Ovary (tissue), 9 donors: Measurements from ENCODE around the gene CARMIL1. TPM values are rescaled to one million over a fixed set of nuclear protein-coding genes. Genes with fewer than 3 reads are reported as not detected.

Experiments used
- DNase-seq, 5 donors: peaks; one replicate each; pipeline ENCODE4 v3.0.0-alpha.2; 2019 to 2020
- H3K27ac ChIP-seq, 2 donors: fragments of 200-600 bp; one replicate each; pipeline versions ENCODE4 v1.5.1 to v1.8.0; 2019 to 2022
- H3K27me3 ChIP-seq: fragments of 200-600 bp; one replicate; pipeline ENCODE4 v1.8.0; 2022
- H3K36me3 ChIP-seq: fragments of 200-600 bp; sonication (generic); one replicate; pipeline ENCODE4 v1.5.1; 2019
- H3K4me1 ChIP-seq: one replicate; pipeline ENCODE4 v1.8.1; 2013; ENCODE audit warnings: mild to moderate bottlenecking, moderate library complexity; ENCODE audit not compliant: insufficient read depth
- H3K4me3 ChIP-seq: fragments of 200-600 bp; sonication (generic); one replicate; pipeline ENCODE4 v1.5.1; 2017
- H3K9me3 ChIP-seq, 2 donors: fragments of 200-600 bp in 1 of 2; sonication (generic) in 1 of 2; one replicate each; pipeline versions ENCODE4 v1.5.1 to v1.8.1; 2013 to 2019; ENCODE audit warnings: mild to moderate bottlenecking in 1 of 2, moderate library complexity in 1 of 2
- EP300 ChIP-seq: sonication (generic); formaldehyde crosslinking; IDR thresholded peaks from one replicate; pipeline ENCODE4 v1.6.1; 2017; ENCODE audit warnings: antibody characterized with exemption
- POLR2A ChIP-seq: fragments of 450-650 bp; IDR thresholded peaks from one replicate; pipeline ENCODE4 v1.6.1; 2017; ENCODE audit warnings: antibody characterized with exemption, mild to moderate bottlenecking, moderate library complexity
- WGBS, 3 donors: extraction: QIAGEN DNeasy Blood & Tissue Kit in 1 of 3; methylation state at CpG; one replicate each; pipeline versions ENCODE4 v1.1.5 to v1.1.7; 2013 to 2017; 5-methylcytosine and 5-hydroxymethylcytosine counted together
- intact Hi-C, 4 donors: fragments of 100-400 bp; cut with DNase I; formaldehyde crosslinking; loops; one replicate each; pipeline versions ENCODE4 v1.11.0 to v1.15.1; 2022 to 2023
- polyA plus RNA-seq, 2 donors: library from polyadenylated mRNA; stranded (reverse); fragments of 200-250 nt in 1 of 2; fragments of 350-450 nt in 1 of 2; fragmentation: Illumina TruSeq in 1 of 2; extraction: RNeasy Lipid Tissue Mini Kit (QIAGEN cat#74804) in 1 of 2; gene quantifications; one replicate each; pipeline ENCODE4 v1.2.3, GENCODE V29; 2013 to 2014
- total RNA-seq, 7 donors: library from RNA; depleted of rRNA in 2 of 7; stranded (reverse); fragments of >200 nt in 2 of 7; fragmentation: NEBNext Ultra II Directional in 3 of 7; extraction: Animal tissue kit (Norgen Biotek cat#: 25700) in 3 of 7; gene quantifications; one replicate each; pipeline versions ENCODE4 v1.1.0 to v1.2.4, GENCODE V29; 2016 to 2023
- TF ChIP-seq, protein P1 (sequence below), 3 donors: fragments of 450-650 bp in 2 of 3; fragments of 200-600 bp in 1 of 3; IDR thresholded peaks; one replicate each; pipeline versions ENCODE4 v1.5.1 to v1.8.0; 2016 to 2022; ENCODE audit warnings: antibody characterized with exemption in 3 of 3, mild to moderate bottlenecking in 1 of 3
- donor health status: DM: no; HTN: no; CAD: no; lungs with moderate emphysema.
- donor health status: DM: no; HTN: no; CAD: no.
- donor health status: Bipolar disorder and iron deficiency.
- donor health status: DM: yes; HTN: yes; CAD: no.
- donor health status: DM: no; HTN: no; CAD: no.
- donor health status: DM: yes; HTN: yes; CAD: no.

The CARMIL1 gene
- total and polyA plus RNA-seq, 9 donors, result 6.4 to 25.6 (median 16.8) TPM

DNA sequence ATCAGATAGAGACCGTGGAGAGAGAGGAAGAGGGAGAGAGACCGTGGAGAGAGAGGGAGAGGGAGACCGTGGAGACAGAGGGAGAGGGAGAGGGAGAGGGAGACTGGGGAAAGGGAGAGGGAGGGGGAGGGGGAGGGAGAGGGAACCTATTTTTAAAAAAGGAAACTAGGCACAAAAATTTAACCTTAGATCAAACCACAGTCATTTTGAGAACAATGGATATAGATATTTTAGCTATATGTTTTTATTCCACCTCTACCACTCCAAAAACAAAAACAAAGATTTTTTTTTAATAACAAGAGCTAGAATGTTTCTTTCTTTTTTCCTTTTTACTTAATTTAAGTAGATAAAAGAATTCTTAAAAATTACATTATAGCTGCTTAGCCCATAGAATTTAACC is 307.8 kb downstream of the CARMIL1 start:
- Histone ChIP-seq H3K4me3 (no peak overlapping the region), H3K36me3 (no peaks in the 10 kb centered on the region), H3K27me3 (no peaks in the 10 kb centered on the region), H3K9me3 (no peaks in the 10 kb centered on the region), H3K27ac (no peak overlapping the region), H3K4me1 (peaks cover 3% of the 10 kb centered on the region)
- intact Hi-C loops, result no loop called here
- WGBS, 3 donors, result 83 to 90% (median 85%) methylated on average over 3 of the region's 3 CpGs
- no peak for DNase-seq
- TF ChIP-seq, protein P1, sequence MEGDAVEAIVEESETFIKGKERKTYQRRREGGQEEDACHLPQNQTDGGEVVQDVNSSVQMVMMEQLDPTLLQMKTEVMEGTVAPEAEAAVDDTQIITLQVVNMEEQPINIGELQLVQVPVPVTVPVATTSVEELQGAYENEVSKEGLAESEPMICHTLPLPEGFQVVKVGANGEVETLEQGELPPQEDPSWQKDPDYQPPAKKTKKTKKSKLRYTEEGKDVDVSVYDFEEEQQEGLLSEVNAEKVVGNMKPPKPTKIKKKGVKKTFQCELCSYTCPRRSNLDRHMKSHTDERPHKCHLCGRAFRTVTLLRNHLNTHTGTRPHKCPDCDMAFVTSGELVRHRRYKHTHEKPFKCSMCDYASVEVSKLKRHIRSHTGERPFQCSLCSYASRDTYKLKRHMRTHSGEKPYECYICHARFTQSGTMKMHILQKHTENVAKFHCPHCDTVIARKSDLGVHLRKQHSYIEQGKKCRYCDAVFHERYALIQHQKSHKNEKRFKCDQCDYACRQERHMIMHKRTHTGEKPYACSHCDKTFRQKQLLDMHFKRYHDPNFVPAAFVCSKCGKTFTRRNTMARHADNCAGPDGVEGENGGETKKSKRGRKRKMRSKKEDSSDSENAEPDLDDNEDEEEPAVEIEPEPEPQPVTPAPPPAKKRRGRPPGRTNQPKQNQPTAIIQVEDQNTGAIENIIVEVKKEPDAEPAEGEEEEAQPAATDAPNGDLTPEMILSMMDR (IDR thresholded peaks at IDR 0.05), result no peak
- TF ChIP-seq POLR2A (no peak), EP300 (no peak)

DNA sequence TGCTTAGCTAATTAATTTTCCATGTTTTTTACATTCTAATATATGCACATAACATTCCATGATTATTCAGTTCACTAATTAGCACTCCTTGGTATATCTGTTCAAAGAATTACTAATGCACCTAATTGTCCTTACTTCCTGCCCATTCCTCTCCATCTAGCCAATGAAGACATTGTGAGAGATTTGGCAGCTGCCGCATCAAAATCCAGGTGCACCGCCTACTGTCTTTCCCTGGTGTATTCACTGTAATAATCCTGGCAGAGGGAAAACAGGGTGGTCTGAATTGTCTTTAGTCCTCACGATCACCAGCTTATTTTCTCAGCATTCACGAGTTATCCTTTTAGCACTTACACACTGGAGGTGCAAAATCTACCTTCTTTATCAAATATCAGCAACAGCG is 311.8 kb downstream of the CARMIL1 start:
- Histone ChIP-seq H3K4me3 (no peak overlapping the region), H3K27me3 (no peaks in the 10 kb centered on the region), H3K4me1 (peaks cover 3% of the 10 kb centered on the region), H3K36me3 (no peaks in the 10 kb centered on the region), H3K9me3 (no peaks in the 10 kb centered on the region), H3K27ac (no peak overlapping the region)
- WGBS, 3 donors, result 40 to 67% (median 43%) methylated on average over 5 of the region's 5 CpGs
- intact Hi-C loops, result no loop called here
- DNase-seq, result no peak
- TF ChIP-seq, protein P1 (IDR thresholded peaks at IDR 0.05), result no peak
- TF ChIP-seq POLR2A, result no peak
- no peak for TF ChIP-seq EP300

DNA sequence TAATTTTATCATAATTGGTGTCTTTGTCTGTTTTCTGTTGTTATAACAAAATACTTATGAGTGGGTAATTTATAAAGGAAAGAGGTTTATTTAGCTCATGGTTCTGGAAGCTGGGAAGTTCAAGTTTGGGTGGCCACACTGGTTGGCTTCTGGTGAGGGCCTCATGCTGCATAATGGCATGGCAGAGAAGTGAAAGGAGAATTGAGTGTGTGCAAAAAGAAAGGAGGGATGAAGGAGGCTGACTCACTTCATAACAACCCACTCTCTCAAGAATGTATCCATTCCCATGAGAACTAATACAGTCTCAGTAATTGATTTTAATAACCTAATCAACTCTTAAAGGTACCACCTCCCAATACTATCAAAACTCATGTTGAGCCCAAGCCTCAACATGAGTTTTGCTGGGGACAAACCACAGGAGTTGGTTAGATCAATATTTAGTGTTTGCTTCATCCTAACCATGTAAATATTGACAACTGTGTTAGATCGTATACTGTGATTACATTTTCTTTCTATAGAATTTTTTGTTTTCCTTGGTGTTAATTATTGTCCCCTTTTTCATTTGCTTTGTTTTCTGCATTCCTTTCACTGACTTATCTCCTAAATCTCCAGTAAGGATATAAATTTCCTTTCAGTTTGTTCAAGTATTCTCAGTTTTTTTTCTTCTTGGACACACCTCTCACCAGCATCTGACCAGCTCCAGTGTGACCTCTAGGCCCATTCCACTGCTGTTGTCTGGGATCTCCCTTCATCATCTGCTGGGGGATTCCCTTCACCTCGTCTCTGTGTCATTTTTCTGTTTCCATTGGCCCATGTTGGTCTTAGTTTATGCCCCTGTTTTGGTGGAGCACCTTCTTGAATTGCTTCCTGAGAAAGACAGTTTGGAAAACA is 318.0 kb downstream of the CARMIL1 start:
- H3K36me3 ChIP-seq, result no peaks in the 10 kb centered on the region
- 93 to 97% (median 97%) methylated on average over 2 of the region's 2 CpGs for WGBS, 3 donors
- no peak overlapping the region for H3K27ac ChIP-seq
- no peaks in the 10 kb centered on the region for H3K27me3 ChIP-seq
- H3K4me3 ChIP-seq, result no peak overlapping the region
- H3K4me1 ChIP-seq, result no peaks in the 10 kb centered on the region
- TF ChIP-seq EP300 (no peak), POLR2A (no peak)
- TF ChIP-seq, protein P1 (IDR thresholded peaks at IDR 0.05), result no peak
- intact Hi-C loops, result no loop called here
- H3K9me3 ChIP-seq, result no peaks in the 10 kb centered on the region
- no peak for DNase-seq

DNA sequence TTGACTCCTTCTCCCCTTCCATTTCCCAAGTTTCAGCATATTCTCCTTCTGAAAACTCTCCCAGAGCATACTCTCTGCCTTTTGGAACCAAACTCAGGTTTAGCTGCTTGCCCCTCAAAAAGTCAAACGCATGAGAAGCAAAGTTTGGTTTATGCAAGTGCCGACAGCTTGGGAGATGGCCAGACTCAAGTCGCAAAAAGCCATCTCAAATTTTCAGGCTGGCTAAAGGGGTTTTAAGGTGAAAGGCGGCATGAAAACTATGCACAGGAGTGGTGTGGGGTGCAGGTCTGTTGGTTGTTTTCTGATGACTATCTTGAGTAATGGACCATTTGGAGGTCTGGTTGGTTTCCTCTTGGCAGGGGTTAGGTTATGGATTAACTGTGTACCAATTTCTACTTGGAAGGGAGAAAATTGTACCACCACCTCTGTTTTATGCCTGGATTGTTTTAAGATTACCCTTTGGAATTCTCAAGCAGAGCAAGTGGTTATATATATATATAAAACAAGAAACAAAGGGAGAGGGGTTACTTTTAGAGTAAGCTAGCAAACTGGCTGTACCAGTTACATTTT is 320.4 kb downstream of the CARMIL1 start:
- Histone ChIP-seq H3K27ac (no peak overlapping the region), H3K27me3 (no peaks in the 10 kb centered on the region), H3K4me1 (no peaks in the 10 kb centered on the region), H3K9me3 (no peaks in the 10 kb centered on the region), H3K4me3 (no peak overlapping the region), H3K36me3 (no peaks in the 10 kb centered on the region)
- WGBS, 3 donors, result 84 to 89% (median 87%) methylated on average over 4 of the region's 4 CpGs
- no peak for DNase-seq
- TF ChIP-seq, protein P1 (IDR thresholded peaks at IDR 0.05), result no peak
- TF ChIP-seq EP300, result no peak
- no peak for TF ChIP-seq POLR2A
- intact Hi-C loops, result loop anchor here in 3 of 4 donors (10.0 kb wide), 1 partner anchor 335 kb away; no protein-coding TSS in a partner anchor
